Measurements from ENCODE around the gene FLAD1. TPM values are rescaled to one million over a fixed set of nuclear protein-coding genes. Genes with fewer than 3 reads are reported as not detected.

FLAD1 gene
- total and polyA plus RNA-seq, 2 donors (not counting 3 experiments of a cell fraction or from before 2014, with no cell fraction given), result 42.2 to 59.1 TPM

DNA sequence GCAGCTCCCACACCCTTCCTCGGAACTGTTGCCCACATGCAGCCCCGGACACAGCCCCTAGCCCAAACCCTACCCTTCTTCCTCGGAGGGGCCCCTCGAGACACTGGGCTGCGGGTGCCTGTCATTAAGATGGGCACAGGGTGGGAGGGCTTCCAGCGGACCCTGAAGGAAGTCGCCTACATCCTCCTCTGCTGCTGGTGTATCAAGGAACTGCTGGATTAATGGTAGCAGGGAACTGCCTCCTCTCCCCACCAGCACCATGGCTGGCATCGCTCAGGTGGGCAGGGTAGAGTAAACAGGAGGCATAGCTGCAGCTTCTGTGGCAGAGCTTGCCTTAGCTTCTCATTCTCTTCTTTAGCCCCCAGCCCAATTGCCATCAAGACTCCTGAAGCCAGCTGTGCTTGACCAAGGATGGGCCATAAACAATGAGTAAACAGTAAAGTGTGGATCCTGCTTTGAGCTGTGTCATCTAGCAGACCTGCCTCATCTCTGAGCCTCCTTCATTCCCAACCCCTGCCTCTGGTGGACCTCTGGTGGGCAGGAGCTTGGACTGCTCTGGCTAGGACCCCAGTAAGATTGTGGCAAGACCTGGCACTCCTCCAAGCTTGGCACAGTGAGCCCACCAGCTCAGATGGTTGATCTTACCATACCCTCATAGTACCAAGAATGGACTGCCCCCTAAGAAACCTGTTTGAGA, 10.6 kb downstream of the FLAD1 start, which contains the start of gene LENEP:
Gene LENEP (plus strand): TSS at position 15 of the 697 bp plus-strand sequence. CDS start 22 bp downstream, at position 37.
- POLR2A ChIA-PET, result interaction anchor here (0.6 to 1.7 kb wide), 5 partner anchors 9 to 59 kb away, joined by 3 to 5 read pairs (median 4); partner anchors contain the start of gene SHC1
- no TSS peak for BruUV-seq (replicated peaks)
- no peak within 1 kb of the TSS for H3K4me3 ChIP-seq (replicated peaks in 1 of 3; ENCODE audit: insufficient read depth in 1 of 3, low read depth in 1 of 3, low read length in 3 of 3)
- DNase-seq (ENCODE audit: low read depth, low spot score) (no peak), FAIRE-seq (no peak)
- no peak within 1 kb of the TSS for H2AFZ ChIP-seq (ENCODE audit: low read depth, low read length)
- no peaks in the 10 kb centered on the region for H3K9me1 ChIP-seq (replicated peaks; ENCODE audit: control insufficient read depth, extremely low read depth, insufficient read depth, low read length)
- CTCF ChIA-PET, result interaction anchor here (0.5 to 4.7 kb wide), 24 partner anchors 9 to 174 kb away, joined by 3 to 65 read pairs (median 6); partner anchors contain the start of genes ADAM15, EFNA4, FLAD1 and PBXIP1
- no peak within 1 kb of the TSS for H3K4me2 ChIP-seq (ENCODE audit: insufficient read depth, low read length)
- H3K9me3 ChIP-seq (replicated peaks; ENCODE audit: control insufficient read depth, insufficient read depth, low read length), result no peaks in the 10 kb centered on the region
- TF ChIP-seq POLR2AphosphoS5 (IDR thresholded peaks at IDR 0.05; ENCODE audit: insufficient read depth, low read depth, low read length) (no peak), POLR2A (IDR thresholded peaks at IDR 0.05; ENCODE audit: low read depth, low read length) (peak; percentile 27), JUN (IDR thresholded peaks at IDR 0.05; ENCODE audit: borderline replicate concordance, insufficient read depth, insufficient read length, low read depth) (no peak)
- H3K79me2 ChIP-seq (ENCODE audit: control insufficient read depth, insufficient read depth, low read length), result no peaks in the 10 kb centered on the region
- H3K27ac ChIP-seq (ENCODE audit: insufficient read depth, low read depth, low read length), result no peak within 1 kb of the TSS
- H4K20me1 ChIP-seq (replicated peaks; ENCODE audit: control insufficient read depth, extremely low read depth, insufficient read depth, low read length), result no peaks in the 10 kb centered on the region
- intact Hi-C loops (cut with micrococcal nuclease), result no loop called here
- dilution Hi-C loops (cut with MboI; ENCODE audit: extremely low pct_ligation_motif_present, low sequenced_read_pairs), result no loop called here
- H3K9ac ChIP-seq (replicated peaks; ENCODE audit: extremely low read depth, insufficient read depth, low read length), result no peak within 1 kb of the TSS
- peaks cover 2% of the 10 kb centered on the region for H3K4me1 ChIP-seq (ENCODE audit: control insufficient read depth, extremely low read depth, insufficient read depth, low read length)
- peaks cover 0 to 12% of the 10 kb centered on the region in 2 experiments for H3K36me3 ChIP-seq (ENCODE audit: control insufficient read depth in 2 of 2, extremely low read depth in 1 of 2, insufficient read depth in 2 of 2, low read length in 2 of 2)
- H3K27me3 ChIP-seq (ENCODE audit: control insufficient read depth in 2 of 2, insufficient read depth in 2 of 2, low read length in 2 of 2), result no peaks in the 10 kb centered on the region

DNA sequence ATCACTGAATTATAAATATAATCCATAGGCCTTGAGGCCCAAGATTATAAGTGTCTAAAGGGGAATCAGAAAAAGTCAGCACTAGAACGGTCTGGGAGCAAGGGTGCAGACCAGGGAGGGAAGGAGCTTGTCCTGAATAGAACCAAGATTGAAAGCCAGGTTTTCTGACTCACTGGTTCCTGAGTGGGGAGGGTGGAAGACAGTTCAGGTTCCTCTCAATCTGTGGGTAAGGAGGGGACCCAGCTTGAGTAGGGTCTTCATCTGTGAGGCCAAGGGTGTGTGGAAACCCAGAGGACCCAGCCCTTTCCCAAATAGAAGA, 11.1 kb downstream of the FLAD1 start:
- H3K79me2 ChIP-seq (ENCODE audit: control insufficient read depth, insufficient read depth, low read length), result no peaks in the 10 kb centered on the region
- peaks cover 2% of the 10 kb centered on the region for H3K4me1 ChIP-seq (ENCODE audit: control insufficient read depth, extremely low read depth, insufficient read depth, low read length)
- no peak for FAIRE-seq
- dilution Hi-C loops (cut with MboI; ENCODE audit: extremely low pct_ligation_motif_present, low sequenced_read_pairs), result no loop called here
- H3K27me3 ChIP-seq (ENCODE audit: control insufficient read depth in 2 of 2, insufficient read depth in 2 of 2, low read length in 2 of 2), result no peaks in the 10 kb centered on the region
- BruUV-seq (replicated peaks), result no TSS peak
- H3K9me1 ChIP-seq (replicated peaks; ENCODE audit: control insufficient read depth, extremely low read depth, insufficient read depth, low read length), result no peaks in the 10 kb centered on the region
- no peak for DNase-seq (ENCODE audit: low read depth, low spot score)
- H2AFZ ChIP-seq (ENCODE audit: low read depth, low read length), result no peak overlapping the region
- H3K4me3 ChIP-seq (replicated peaks in 1 of 3; ENCODE audit: insufficient read depth in 1 of 3, low read depth in 1 of 3, low read length in 3 of 3), result no peak overlapping the region
- H3K9ac ChIP-seq (replicated peaks; ENCODE audit: extremely low read depth, insufficient read depth, low read length), result no peak overlapping the region
- no peak overlapping the region for H3K27ac ChIP-seq (ENCODE audit: insufficient read depth, low read depth, low read length)
- no peak overlapping the region for H3K4me2 ChIP-seq (ENCODE audit: insufficient read depth, low read length)
- no peaks in the 10 kb centered on the region for H3K9me3 ChIP-seq (replicated peaks; ENCODE audit: control insufficient read depth, insufficient read depth, low read length)
- TF ChIP-seq POLR2AphosphoS5 (IDR thresholded peaks at IDR 0.05; ENCODE audit: insufficient read depth, low read depth, low read length), result no peak
- ChIA-PET POLR2A (interaction anchor here (0.6 to 1.7 kb wide), 3 partner anchors 10 to 59 kb away, joined by 3 to 4 read pairs (median 4); partner anchors contain the start of gene SHC1), CTCF (interaction anchor here (1.0 to 4.7 kb wide), 15 partner anchors 9 to 112 kb away, joined by 3 to 65 read pairs (median 7); partner anchors contain the start of genes FLAD1, PBXIP1, PMVK and PYGO2)
- peaks cover 0 to 9% of the 10 kb centered on the region in 2 experiments for H3K36me3 ChIP-seq (ENCODE audit: control insufficient read depth in 2 of 2, extremely low read depth in 1 of 2, insufficient read depth in 2 of 2, low read length in 2 of 2)
- intact Hi-C loops (cut with micrococcal nuclease), result no loop called here
- H4K20me1 ChIP-seq (replicated peaks; ENCODE audit: control insufficient read depth, extremely low read depth, insufficient read depth, low read length), result no peaks in the 10 kb centered on the region
